Neutrophil (primary cell): Measurements from ENCODE around the gene WAS.

Experiments
- H3K27ac ChIP-seq: fragments of 200-600 bp; sonication (generic); 2 replicates; pipeline ENCODE4 v1.5.1; 2016; ENCODE audit warnings: mild to moderate bottlenecking, moderate library complexity
- H3K27me3 ChIP-seq: fragments of 200-600 bp; sonication (generic); 2 replicates; pipeline ENCODE4 v1.6.0; 2016; ENCODE audit warnings: mild to moderate bottlenecking
- H3K36me3 ChIP-seq: fragments of 200-600 bp; sonication (generic); 2 replicates; pipeline ENCODE4 v1.5.1; 2017
- H3K4me1 ChIP-seq, 2 experiments: fragments of 200-600 bp in 1 of 2; sonication (generic) in 1 of 2; 1 replicate in 1 of 2; 2 replicates in 1 of 2; pipeline versions ENCODE4 v1.5.1 to v1.6.1; 2013 to 2016; ENCODE audit warnings: low read depth in 1 of 2, low read length in 1 of 2, mild to moderate bottlenecking in 1 of 2, moderate library complexity in 1 of 2; ENCODE audit not compliant: control insufficient read depth in 1 of 2, insufficient read depth in 1 of 2
- H3K4me3 ChIP-seq, 2 experiments: fragments of 200-600 bp in 1 of 2; sonication (generic) in 1 of 2; 1 replicate in 1 of 2; 2 replicates in 1 of 2; pipeline ENCODE4 v1.5.1; 2013 to 2016; ENCODE audit warnings: low read depth in 1 of 2, low read length in 1 of 2, mild to moderate bottlenecking in 1 of 2, moderate library complexity in 1 of 2
- H3K9me3 ChIP-seq: fragments of 200-600 bp; sonication (generic); 2 replicates; pipeline ENCODE4 v1.5.1; 2016
- TF ChIP-seq, protein P1 (sequence below): fragments of 200-600 bp; sonication (generic); IDR thresholded peaks from 2 replicates; pipeline ENCODE4 v1.5.1; 2016; ENCODE audit warnings: antibody characterized with exemption

WAS gene

DNA sequence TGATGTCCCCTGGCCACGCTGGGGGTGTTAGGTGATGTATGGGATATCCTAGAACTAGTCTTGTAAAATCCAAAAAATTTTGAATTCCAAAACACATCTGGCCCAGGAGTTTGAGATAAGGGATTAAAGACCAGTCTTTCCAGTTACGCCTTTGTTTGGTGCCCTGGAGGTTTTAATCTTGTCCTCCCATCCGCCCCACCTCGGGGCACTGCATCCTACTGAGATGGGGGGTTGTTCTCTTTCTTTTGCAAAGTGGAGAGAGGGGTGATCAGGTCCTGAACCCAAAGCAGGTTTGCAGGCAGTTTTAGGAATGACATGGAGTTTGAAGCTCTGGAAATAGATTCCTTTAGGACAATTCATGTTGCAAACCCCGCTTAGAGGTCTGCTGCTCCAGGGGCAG, 14.7 kb downstream of the WAS start:
- Histone ChIP-seq H3K36me3 (no peaks in the 10 kb centered on the region), H3K27ac (no peak overlapping the region), H3K9me3 (no peaks in the 10 kb centered on the region), H3K4me3 (no peak overlapping the region), H3K4me1 (peaks cover 38 to 49% of the 10 kb centered on the region in 2 experiments), H3K27me3 (no peaks in the 10 kb centered on the region)
- TF ChIP-seq, protein P1, sequence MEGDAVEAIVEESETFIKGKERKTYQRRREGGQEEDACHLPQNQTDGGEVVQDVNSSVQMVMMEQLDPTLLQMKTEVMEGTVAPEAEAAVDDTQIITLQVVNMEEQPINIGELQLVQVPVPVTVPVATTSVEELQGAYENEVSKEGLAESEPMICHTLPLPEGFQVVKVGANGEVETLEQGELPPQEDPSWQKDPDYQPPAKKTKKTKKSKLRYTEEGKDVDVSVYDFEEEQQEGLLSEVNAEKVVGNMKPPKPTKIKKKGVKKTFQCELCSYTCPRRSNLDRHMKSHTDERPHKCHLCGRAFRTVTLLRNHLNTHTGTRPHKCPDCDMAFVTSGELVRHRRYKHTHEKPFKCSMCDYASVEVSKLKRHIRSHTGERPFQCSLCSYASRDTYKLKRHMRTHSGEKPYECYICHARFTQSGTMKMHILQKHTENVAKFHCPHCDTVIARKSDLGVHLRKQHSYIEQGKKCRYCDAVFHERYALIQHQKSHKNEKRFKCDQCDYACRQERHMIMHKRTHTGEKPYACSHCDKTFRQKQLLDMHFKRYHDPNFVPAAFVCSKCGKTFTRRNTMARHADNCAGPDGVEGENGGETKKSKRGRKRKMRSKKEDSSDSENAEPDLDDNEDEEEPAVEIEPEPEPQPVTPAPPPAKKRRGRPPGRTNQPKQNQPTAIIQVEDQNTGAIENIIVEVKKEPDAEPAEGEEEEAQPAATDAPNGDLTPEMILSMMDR, result no peak

DNA sequence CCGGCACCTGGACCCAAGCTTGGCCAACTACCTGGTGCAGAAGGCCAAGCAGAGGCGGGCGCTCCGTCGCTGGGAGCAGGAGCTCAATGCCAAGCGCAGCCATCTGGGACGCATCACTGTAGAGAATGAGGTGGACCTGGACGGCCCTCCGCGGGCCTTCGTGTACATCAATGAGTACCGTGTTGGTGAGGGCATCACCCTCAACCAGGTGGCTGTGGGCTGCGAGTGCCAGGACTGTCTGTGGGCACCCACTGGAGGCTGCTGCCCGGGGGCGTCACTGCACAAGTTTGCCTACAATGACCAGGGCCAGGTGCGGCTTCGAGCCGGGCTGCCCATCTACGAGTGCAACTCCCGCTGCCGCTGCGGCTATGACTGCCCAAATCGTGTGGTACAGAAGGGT, 16.6 kb downstream of the WAS start:
- TF ChIP-seq, protein P1, result no peak
- no peaks in the 10 kb centered on the region for H3K9me3 ChIP-seq

GRCh38 chrX:48700951-48701653, 17.5 kb downstream of the WAS start:
- H3K4me3 ChIP-seq, result no peak overlapping the region
- H3K36me3 ChIP-seq, result no peaks in the 10 kb centered on the region
- TF ChIP-seq, protein P1, result no peak

More for the DNA sequence above, 16.6 kb downstream of the WAS start:
- H3K4me3 ChIP-seq, result no peak overlapping the region
- no peaks in the 10 kb centered on the region for H3K36me3 ChIP-seq
- no peak overlapping the region for H3K27ac ChIP-seq
- H3K4me1 ChIP-seq, result peaks cover 29 to 35% of the 10 kb centered on the region in 2 experiments
- H3K27me3 ChIP-seq, result no peaks in the 10 kb centered on the region

DNA sequence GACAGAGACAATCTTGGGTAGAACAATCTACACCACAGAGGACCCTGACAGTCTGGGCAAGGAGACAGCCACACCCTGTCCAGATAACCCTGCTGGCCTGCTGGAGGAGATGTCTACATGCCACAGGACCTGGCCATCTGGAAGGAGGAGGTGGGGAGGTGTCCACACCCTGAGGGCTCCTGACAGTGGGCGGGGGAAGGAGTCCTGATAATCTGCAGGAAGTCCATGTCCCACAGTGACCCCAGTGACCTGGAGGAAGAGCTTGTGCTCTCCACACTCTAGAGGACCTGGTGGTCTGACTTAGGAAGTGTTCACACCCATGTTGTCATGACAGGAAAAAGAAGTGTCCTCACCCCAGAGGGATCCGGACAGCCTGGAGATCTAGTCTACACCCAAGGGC, 18.4 kb downstream of the WAS start:
- no peaks in the 10 kb centered on the region for H3K9me3 ChIP-seq
- H3K36me3 ChIP-seq, result no peaks in the 10 kb centered on the region
- H3K4me1 ChIP-seq, result peaks cover 20 to 25% of the 10 kb centered on the region in 2 experiments
- no peaks in the 10 kb centered on the region for H3K27me3 ChIP-seq
- TF ChIP-seq, protein P1, result no peak
- no peak overlapping the region for H3K4me3 ChIP-seq
- peak overlapping the region; percentile 65 for H3K27ac ChIP-seq

More at GRCh38 chrX:48700951-48701653, 17.5 kb downstream of the WAS start:
- Histone ChIP-seq H3K4me1 (peaks cover 21 to 27% of the 10 kb centered on the region in 2 experiments), H3K27ac (peak overlapping the region; percentile 65), H3K27me3 (no peaks in the 10 kb centered on the region), H3K9me3 (no peaks in the 10 kb centered on the region)

GRCh38 chrX:48702716-48703115, 19.1 kb downstream of the WAS start:
- H3K4me3 ChIP-seq, result no peak overlapping the region
- H3K27ac ChIP-seq, result peak overlapping the region; percentile 65
- H3K9me3 ChIP-seq, result no peaks in the 10 kb centered on the region
- no peaks in the 10 kb centered on the region for H3K27me3 ChIP-seq
- peaks cover 20 to 21% of the 10 kb centered on the region in 2 experiments for H3K4me1 ChIP-seq
- TF ChIP-seq, protein P1, result no peak
- no peaks in the 10 kb centered on the region for H3K36me3 ChIP-seq
